Sigmoid colon (tissue), 4 donors: ENCODE data around the gene THRB.

ENCODE experiments used
- CTCF ChIP-seq, 4 experiments: fragments of 450-650 bp in 3 of 4; fragments of 200-600 bp in 1 of 4; IDR thresholded peaks; one replicate each; pipeline ENCODE4 v1.5.1; 2016 to 2019; ENCODE audit warnings: antibody characterized with exemption in 4 of 4, mild to moderate bottlenecking in 3 of 4, moderate library complexity in 2 of 4
- EP300 ChIP-seq, 4 donors: sonication (generic); formaldehyde crosslinking; IDR thresholded peaks; one replicate each; pipeline ENCODE4 v1.6.1; 2017; ENCODE audit warnings: antibody characterized with exemption in 4 of 4
- POLR2A ChIP-seq, 2 donors: fragments of 450-650 bp; IDR thresholded peaks; one replicate each; pipeline ENCODE4 v1.6.1; 2016; ENCODE audit warnings: antibody characterized with exemption in 2 of 2, mild to moderate bottlenecking in 2 of 2, moderate library complexity in 2 of 2
- POLR2AphosphoS5 ChIP-seq, 4 donors: sonication (generic); formaldehyde crosslinking; IDR thresholded peaks; one replicate each; pipeline ENCODE4 v1.6.1; 2017; ENCODE audit warnings: antibody characterized with exemption in 4 of 4

GRCh38 chr3:24471486-24471885 is 23.2 kb downstream of the THRB start:
- TF ChIP-seq POLR2A (IDR thresholded peaks at IDR 0.05) (no peak), CTCF (IDR thresholded peaks at IDR 0.05) (no peak), POLR2AphosphoS5 (IDR thresholded peaks at IDR 0.05) (no peak), EP300 (IDR thresholded peaks at IDR 0.05) (no peak)
